Right renal pelvis (tissue), 4 donors: ENCODE data around the gene GMDS. TPM values are rescaled to one million over a fixed set of nuclear protein-coding genes. Genes with fewer than 3 reads are reported as not detected.

Source experiments
- DNase-seq, 4 donors: peaks; one replicate each; pipeline ENCODE4 v3.0.0-alpha.2; 2013; ENCODE audit warnings: low read depth in 4 of 4, low spot score in 3 of 4, missing footprints in 1 of 4
- polyA plus RNA-seq, 4 donors: library from polyadenylated mRNA; unstranded; fragments of 120-200 nt; gene quantifications; one replicate each; pipeline ENCODE4 v1.2.1, GENCODE V29; 2013; ENCODE audit not compliant: insufficient read length in 4 of 4

GMDS gene
- polyA plus RNA-seq, 4 donors, result 67.7 to 86.0 (median 77.9) TPM

GRCh38 chr6:2054516-2055067 lies 190.8 kb downstream of the GMDS start:
- DNase-seq, result no peak

GRCh38 chr6:2053691-2054090 lies 191.7 kb downstream of the GMDS start:
- no peak for DNase-seq

- DNase-seq, result no peak
Observed at GRCh38 chr6:2047855-2048254, 197.6 kb downstream of the GMDS start.

- no peak for DNase-seq
Observed at GRCh38 chr6:2044192-2044591, 201.2 kb downstream of the GMDS start.

GRCh38 chr6:2042956-2043648 lies 202.3 kb downstream of the GMDS start:
- DNase-seq, result no peak

- no peak for DNase-seq
Observed at GRCh38 chr6:2038092-2038491, 207.3 kb downstream of the GMDS start.

GRCh38 chr6:2037237-2037926 lies 208.0 kb downstream of the GMDS start:
- DNase-seq, result no peak

- DNase-seq, result no peak
Observed at GRCh38 chr6:2036710-2037023, 208.7 kb downstream of the GMDS start.

GRCh38 chr6:2035826-2036709 lies 209.3 kb downstream of the GMDS start:
- no peak for DNase-seq

- no peak for DNase-seq
Observed at GRCh38 chr6:2035046-2035445, 210.4 kb downstream of the GMDS start.

- DNase-seq, result no peak
Observed at GRCh38 chr6:2034256-2034655, 211.1 kb downstream of the GMDS start.

GRCh38 chr6:2033544-2033943 lies 211.9 kb downstream of the GMDS start:
- no peak for DNase-seq

- no peak for DNase-seq
Observed at GRCh38 chr6:2030682-2031244, 214.6 kb downstream of the GMDS start.

- DNase-seq, result no peak
Observed at GRCh38 chr6:2029952-2030351, 215.5 kb downstream of the GMDS start.

GRCh38 chr6:2029130-2029794 lies 216.1 kb downstream of the GMDS start:
- no peak for DNase-seq

- no peak for DNase-seq
Observed at GRCh38 chr6:2028457-2029038, 216.9 kb downstream of the GMDS start.

GRCh38 chr6:2026133-2026532 lies 219.3 kb downstream of the GMDS start:
- no peak for DNase-seq

GRCh38 chr6:2021713-2022125 lies 223.7 kb downstream of the GMDS start:
- no peak for DNase-seq

- no peak for DNase-seq
Observed at GRCh38 chr6:2020909-2021308, 224.5 kb downstream of the GMDS start.

- no peak for DNase-seq
Observed at GRCh38 chr6:2019051-2019450, 226.4 kb downstream of the GMDS start.
